Right lung (tissue), 5 donors: Measurements from ENCODE around the gene PEX7. TPM values are rescaled to one million over a fixed set of nuclear protein-coding genes. Genes with fewer than 3 reads are reported as not detected.
A peak's percentile ranks its signal among the peaks of the same experiment; 100 is the strongest.
"Not testable (repeated sequence)": the region's sequence is repeated elsewhere in the genome, so short reads cannot be mapped to it uniquely, and the experiment has no call there.

Source experiments
- DNase-seq, 2 donors: peaks; one replicate each; pipeline ENCODE4 v3.0.0-alpha.2; 2013
- polyA plus RNA-seq, 5 donors: library from polyadenylated mRNA; unstranded; fragments of 120-200 nt; gene quantifications; one replicate each; pipeline versions ENCODE4 v1.2.1 to v1.2.3, GENCODE V29; 2013; ENCODE audit warnings: inconsistent platforms in 1 of 5, low replicate concordance in 1 of 5; ENCODE audit not compliant: insufficient read length in 5 of 5, insufficient read depth in 1 of 5

The PEX7 gene
- polyA plus RNA-seq, 5 donors: 8.1 to 12.4 (median 10.7) TPM

DNA sequence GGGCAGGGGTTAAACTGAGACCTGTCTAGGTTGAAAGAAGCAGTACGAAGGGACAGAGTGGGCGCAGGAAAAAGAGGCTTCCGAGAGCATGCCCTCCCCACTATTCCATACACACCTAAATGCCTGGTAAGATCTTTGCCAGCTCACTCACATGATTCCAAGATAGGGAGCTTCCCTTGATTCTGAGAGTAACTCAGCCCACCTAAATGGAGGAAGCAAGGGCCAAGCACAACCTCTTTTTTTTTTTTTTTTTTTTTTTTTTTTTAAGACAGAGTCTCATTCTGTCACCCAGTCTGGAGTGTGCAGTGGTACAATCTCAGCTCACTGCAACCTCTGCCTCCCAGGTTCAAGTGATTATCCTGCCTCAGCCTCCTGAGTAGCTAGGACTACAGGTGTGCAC lies 33.0 kb upstream of the PEX7 start:
- DNase-seq: not testable (repeated sequence)

DNA sequence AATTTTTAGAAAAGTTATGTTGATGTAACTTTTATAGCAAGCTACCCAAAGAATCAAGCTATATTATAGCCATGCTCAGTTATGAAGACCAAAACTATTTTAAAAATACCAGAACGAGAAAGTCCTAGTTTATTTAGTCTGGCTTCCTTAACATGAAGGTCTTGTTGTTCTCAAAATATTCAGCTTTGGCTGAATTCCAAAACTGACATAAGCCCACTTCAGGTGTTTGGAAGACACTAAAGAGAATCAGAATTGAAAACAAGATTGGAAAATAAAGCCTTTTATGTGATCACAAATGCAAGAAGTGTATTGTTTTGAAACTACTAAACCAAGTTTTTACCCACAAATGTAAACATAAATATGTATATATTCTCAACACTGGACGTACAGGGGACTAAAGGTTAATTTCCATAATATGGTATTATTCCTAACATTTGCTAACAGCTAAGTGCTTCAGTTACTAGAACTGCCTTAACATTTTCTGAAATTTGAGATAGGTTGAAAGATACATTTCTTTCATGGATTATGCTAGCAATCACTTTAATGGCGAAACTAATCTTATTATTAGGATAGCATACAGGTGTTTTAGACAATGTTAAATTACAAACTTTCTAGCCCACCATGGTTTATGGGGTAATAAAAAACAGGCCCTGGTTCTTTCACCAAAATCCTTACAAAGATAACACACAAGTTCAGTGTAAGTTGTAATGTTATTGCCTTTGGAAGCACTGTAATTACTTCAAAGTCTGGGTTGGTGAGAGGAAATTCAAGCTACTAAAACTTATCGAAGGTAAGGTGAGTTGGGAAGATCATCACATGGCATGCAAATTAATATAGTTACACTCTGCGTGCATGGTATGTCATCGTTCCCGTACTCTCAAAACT lies 31.7 kb upstream of the PEX7 start:
- no peak for DNase-seq

DNA sequence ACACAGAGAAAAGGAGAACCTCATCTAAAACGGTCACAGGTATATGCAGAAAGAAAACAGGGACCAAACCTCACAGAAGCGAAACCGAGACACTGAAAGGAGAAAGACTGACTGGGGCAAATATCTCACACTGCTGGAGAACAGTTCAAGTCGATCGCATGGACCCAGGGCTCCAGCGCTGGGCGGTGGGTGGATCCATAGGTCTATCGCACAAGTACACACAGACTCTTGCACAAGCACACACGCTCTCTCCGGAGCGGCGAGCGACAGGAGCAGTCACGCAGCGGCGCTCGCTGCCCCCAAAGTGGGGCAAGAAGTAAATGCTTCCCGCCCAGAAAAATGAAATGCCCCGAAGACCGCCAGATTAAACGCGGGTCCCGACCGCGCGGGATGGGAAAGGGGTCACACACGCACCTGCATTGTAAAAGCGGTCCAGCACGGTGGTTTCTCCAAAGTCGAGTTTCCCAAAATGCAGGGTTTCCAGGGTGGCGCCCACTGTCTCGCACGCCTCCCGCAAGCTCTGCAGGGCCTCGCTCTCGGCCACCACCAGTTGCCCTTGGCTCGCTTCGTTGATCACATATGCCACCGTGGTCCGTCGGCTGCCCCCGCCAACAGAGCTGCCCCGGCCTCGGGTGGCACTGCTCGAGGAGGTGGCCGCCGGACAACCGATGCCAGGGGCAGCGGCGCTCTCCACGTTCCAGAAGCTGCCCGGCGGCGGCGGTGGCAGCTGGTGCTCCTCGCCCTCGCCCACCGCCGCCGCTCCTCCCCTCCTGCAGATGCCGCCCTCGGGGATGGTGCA lies 30.9 kb upstream of the PEX7 start:
- DNase-seq: peak; percentile 40 to 45

DNA sequence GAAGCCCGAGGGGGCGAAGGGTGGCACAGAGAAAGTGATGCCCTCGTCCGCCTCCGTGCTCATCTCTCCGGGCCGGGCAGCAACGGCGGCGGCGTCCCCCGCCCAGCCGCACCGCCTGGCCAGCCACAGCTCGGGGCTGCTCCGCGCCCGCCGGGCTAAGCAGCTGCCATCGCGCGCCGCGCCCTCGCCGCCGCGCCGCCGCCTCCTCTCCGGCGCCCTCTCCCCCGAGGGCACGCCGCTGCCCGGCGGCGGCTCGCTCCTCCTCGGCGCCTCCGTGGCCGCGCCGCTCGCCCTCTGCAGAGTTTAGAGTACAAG lies 30.3 kb upstream of the PEX7 start:
- no peak for DNase-seq

DNA sequence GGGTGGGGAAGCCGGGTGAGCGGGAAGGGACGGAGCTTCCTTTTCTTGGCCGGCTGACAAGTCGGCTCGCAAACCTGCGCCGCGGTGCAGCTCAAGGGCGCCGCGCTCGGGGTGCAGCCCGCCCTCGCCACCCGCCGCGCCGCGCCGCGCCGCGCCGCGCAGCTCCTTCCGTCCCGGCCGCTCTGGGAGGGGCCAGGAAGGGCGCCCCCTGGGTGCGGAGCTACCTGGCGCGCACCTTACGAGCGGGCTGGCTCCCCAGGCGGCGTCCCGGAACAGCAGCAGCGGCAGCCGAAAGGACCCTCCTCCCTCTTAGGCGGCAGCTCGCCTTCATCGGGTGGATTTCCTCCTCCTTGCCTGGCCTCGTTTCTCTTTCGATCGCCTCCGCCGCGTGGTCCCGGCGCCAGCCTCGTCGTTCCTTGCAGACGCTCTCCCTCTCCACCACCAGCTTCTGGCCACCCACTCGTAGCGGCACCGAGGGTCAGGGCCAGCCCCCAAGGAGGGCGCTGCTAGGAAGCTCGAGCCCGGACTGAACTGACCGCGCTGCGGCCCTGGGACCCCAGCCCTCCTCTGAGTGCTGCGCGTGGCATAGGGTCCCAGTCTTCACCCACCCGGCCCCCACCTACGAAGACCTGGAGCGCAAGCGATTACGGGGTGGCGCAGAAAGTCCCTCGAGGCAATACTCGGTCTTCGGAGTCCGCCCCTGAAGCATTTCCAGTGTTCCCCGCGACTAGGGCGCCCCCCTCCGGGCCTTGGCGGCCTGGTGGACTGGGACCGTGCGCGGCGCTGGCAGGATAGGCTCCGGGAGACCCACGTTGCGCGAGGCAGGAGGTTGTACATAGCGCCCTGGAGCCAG lies 29.8 kb upstream of the PEX7 start, which contains the start of gene MAP3K5:
TSS of gene MAP3K5 (minus strand) at position 68 of the 853 bp plus-strand sequence. CDS start 320 bp downstream, outside the sequence.
- peak; percentile 86 to 88 for DNase-seq

DNA sequence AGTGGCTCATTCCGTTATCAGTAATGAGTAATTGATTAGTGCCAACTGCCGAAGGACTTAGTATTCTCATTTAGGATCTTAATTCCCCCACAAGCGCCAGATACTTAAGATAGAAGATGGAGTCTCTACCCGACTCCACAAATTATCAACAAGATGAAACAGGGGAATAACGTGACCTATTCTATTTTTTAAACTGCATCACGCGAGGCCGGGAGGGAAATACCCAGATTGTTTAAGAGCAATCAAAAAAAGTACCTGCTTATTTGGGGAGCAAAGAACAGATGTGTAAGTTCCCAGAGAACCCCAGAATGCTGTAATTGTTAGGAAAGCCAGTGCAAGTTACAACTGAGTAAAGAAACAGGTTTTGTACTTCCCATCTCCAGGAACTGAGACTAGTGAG lies 29.0 kb upstream of the PEX7 start:
- no peak for DNase-seq

DNA sequence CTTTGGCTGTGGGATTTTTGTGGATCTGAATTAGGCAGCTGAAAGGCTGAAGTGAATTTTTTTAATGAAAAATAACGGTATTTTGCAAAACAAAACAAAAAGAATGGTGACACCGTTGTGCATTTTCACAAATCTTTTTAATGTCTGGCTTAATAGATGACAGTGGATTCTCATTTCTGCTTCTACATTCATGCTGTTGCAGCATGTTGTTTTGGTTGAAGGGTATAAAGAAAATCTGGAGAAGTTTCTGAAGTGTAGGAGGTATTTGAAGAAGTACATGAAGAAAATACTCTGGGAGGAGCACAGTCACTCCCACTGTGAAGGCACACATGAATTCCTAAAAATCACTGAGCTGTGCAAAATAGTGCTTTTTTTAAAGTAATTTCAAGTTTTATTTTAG lies 27.0 kb upstream of the PEX7 start:
- DNase-seq: no peak

DNA sequence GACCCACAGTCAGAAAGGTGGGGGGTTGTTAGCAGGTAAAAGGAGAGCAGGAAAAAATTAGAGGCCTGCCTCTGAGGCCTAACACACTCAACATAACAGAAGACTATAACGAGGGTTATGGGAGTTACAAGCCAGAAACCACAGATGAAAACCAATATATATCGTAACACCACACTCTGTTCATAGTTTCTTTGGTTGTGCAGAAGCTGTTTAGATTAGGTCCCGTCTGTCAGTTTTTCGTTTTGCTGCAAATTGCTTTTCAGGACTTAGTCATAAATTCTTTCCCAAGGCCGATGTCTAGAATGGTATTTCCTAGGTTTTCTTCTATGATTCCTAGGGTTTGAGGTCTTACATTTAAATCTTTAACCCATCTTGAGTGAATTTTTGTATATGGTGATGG lies 26.4 kb upstream of the PEX7 start:
- DNase-seq: no peak

DNA sequence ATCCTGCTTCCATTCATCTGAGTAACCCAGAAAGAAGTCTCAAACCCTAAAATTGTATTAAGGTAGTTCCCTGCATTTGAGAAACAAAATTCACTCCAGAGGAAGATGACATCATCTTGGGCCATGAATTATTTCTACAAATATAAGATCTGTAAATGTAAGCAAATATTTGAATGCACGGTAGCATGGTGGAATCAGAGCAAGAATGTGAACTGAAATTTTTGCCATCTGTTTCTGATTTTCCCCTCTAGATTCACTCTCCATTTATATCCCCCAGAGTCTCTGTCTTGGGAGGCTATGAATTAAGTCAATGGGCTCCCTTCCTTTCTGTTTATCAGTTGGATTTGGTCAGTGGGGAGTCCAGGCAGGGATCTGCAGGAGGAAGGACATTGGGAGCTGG lies 24.3 kb upstream of the PEX7 start:
- DNase-seq: no peak

DNA sequence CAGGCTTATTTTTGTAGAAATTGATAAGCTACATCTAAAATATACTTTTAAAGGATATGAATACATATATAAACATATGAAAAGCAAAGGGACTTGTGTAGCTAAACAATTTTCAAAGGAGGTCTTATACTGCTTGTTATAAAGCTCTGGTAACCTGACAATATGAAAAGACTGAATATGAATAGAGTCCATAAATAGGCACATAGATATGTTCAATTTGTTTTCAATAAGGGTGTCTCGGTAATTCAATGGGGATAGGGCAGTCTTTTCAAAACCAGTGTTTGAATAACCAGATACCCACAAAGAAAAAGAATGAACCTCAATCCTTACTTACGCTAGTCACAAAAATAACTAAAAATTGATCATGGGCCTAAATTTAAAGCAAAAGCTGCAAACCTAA lies 20.8 kb upstream of the PEX7 start:
- no peak for DNase-seq

DNA sequence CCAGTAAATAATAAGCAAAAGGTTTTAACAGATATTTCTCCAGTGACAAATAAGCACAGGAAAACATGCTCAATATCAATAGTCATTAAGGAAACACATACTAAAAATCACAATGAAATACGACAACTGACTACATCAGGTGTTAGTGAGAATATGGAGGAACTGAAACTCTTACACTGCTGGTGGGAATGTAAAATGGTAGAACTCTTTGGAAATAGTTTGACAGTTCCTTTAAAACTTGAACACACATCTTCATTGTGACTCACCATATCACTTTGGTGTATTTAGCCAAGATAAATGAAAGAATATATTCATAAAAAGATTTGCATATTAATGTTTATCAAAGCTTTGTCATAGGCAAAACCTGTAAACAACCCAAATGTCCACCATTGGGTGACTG lies 18.8 kb upstream of the PEX7 start:
- DNase-seq: no peak

DNA sequence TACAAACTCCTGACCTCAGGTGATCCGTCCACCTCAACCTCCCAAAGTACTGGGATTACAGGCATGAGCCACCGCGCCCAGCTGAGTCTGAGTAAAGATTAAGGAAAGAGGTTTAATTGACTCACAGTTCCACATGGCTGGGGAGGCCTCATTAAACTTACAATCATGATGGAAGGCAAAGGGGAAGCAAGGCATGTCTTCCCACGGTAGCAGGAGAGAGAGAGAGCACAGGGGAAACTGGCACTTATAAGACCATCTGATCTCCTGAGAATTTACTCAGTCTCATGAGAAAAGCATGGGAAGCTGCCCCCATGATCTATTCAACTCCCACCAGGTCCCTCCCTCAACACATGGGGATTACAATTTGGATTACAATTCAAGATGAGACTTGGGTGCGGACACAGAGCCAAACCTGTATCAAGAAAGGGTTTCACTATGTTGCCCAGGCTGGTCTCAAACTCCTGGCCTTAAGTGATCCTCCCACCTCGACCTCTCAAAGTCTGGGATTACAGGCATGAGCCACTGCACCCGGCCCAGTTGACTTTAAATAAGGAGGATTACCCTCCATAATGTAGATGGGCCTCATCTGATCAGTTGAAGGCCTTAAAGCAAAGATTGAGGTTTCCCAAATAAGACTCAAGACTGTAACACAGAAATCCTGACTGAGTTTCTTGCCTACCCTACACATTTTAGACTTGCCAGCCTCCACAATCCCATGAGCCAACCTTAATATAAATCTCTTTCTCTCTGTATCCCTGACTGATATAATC lies 13.1 kb upstream of the PEX7 start:
- DNase-seq: no peak

DNA sequence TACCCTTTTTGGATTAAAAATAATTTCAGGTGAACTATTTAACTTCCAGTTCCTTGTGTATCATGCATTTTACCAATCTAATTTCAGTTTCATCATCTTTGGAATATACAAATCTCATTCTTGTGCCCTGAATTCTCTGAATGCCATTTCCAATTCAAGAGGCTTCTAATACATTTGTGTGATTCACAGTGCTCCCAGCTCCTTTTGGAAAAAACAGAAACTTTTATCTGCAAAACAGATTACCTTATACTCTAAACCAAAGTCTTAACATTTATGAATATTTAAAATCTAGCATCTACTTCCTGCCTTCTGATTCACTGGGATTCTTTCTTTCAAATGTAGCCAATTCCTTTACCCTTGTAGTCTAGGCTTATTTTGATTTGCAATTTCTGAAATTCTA lies 11.1 kb upstream of the PEX7 start:
- no peak for DNase-seq

DNA sequence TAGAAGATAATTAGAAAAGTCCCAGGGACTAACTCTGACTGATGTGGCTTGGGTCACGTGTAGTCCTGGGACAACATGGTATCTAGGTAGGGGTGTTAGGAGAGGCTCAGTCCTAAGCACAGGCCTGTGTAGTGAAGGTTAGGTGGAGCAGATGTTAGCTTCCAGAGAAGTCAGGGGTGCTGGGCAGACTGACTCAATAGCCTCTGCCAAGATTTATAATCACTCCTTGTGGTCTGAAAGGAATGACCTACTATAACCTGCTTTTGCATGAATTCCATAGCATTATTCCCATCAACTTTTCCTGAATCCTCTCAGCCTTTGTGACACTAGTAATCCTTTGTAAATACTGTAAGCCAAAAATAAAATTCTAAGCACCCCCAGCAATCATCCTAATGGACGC lies 10.2 kb upstream of the PEX7 start:
- no peak for DNase-seq

DNA sequence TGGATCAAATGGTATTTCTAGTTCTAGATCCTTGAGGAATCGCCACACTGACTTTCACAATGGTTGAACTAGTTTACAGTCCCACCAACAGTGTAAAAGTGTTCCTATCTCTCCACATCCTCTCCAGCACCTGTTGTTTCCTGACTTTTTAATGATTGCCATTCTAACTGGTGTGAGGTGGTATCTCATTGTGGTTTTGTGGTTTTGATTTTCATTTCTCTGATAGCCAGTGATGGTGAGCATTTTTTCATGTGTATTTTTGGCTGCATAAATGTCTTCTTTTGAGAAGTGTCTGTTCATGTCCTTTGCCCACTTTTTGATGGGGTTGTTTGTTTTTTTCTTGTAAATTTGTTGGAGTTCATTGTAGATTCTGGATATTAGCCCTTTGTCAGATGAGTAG lies 6.8 kb upstream of the PEX7 start:
- not testable (repeated sequence) for DNase-seq

DNA sequence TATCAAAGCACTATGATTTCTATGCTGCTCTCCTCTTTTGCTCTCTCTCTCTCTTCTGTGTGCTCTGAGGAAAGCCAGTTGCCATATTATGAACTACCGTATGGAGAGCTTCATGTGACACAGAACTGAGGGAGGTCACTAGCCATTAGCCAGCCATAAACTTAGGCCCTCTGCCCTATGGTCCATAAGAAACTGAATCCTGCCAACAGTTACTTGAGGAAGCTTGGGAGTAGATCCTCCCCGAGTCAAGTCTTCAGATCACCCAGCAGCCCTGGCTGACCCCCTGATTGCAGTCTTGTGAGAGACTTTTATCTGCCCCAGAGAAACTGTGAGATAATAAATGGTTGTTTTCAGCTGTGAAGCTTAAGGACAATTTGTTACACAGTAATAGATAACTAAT lies 5.7 kb upstream of the PEX7 start:
- DNase-seq: peak; percentile 39 to 43

DNA sequence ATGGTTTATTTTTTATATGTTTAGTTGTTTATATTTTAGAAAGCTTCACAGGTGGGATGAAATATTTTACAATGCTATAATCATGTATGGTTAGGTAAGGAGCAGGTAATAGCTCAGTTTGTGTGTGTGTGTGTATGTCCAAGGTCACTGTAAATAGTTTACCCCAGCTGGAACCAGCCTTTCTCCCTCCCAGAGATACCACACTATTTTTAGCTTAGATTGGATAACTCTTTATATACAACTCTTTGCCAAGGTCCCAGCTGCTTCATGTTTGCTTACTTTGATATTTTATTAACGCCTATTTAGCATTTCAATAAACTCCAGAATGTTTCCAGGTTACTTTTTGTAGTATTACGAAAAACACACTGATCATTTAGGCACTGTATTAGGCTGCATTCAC lies 1.8 kb upstream of the PEX7 start:
- peak; percentile 66 to 72 for DNase-seq

DNA sequence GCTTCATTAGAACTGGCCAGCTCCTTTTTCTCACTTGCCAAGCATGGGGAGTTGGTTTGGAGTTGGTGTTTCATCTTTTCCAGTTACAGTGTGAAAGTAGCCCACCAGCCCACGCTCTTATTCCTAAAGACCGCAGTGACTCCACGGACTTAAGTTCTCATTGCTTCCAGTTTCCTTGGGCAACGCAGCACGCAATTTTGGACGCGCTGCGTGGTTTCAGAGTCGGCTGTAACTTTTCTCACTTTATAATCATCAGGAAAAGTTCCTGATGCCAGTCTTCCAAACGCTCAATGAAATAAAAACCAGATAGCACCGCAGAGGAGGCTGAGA lies 381 bp upstream of the PEX7 start:
- DNase-seq: no peak

DNA sequence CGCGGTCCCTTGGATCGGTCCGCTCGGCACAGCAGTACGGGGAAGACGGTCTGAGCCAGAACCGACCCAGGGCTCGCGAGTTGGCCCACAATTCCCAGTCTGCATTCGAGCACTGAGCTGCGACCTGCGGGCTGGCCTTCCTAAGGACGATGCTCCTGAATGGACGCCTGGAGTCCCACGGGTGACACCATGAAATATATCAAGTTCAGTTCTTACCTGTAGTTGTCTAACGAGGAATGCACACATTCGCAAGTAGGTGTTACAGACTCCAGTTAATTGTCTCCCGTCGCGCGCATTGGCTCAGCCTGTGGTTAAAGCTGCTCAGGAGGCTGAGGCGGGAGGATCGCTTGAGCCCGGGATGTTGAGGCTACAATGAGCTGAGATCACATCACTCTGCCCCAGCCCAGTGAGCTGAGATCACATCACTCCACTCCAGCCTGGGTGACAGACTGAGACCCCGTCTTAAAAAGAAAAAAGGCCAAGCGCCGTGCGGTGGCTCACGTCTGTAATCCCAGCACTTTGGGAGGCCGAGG lies 802 bp downstream of the PEX7 start:
- DNase-seq: no peak

DNA sequence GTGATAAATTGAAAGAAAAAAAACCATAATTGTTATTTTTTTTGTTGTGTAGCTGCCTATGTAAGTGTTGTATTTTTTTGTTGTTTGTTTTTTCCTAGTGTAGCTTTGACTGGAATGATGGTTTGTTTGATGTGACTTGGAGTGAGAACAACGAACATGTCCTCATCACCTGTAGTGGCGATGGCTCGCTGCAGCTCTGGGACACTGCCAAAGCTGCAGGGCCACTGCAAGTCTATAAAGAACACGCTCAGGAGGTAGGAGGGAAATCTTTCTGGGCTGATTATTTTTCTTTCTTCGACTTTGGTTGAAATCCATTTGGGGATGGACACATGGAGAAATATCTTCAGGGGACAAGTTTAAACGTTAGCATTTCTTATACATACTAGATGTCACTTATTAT lies 3.8 kb downstream of the PEX7 start:
- no peak for DNase-seq

DNA sequence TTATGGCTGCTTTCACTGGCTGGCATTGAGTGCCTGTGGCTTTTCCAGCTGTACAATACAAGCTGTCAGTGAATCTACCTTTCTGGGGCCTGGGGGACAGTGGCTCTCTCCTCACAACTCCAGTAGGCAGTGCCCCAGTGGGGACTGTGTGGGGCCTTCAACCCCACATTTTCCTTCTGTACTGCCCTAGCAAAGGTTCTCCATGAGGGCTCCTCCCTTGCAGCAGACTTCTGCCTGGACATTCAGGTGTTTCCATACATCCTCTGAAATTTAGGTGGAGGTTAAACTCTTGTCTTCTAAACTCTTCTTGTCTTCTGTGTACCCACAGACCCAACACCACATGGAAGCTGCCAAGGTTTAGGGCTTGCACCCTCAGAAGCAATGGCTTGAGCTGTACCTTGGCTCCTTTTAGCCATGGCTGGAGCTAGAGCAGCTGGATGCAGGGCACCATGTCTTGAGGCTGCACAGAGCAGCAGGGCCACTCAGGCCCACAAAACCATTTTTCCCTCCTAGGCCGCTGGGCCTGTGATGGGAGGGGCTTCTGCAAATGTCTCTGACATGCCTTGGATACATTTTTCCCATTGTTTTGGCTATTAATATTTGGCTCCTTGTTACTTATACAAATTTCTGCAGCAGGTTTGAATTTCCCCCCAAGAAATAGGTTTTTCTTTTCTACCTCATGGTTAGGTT lies 9.6 kb downstream of the PEX7 start:
- no peak for DNase-seq
